Heart left ventricle (tissue), 16 donors: ENCODE results near the gene SCAF8. TPM values are rescaled to one million over a fixed set of nuclear protein-coding genes. Genes with fewer than 3 reads are reported as not detected.
"Not testable (repeated sequence)": the region's sequence is repeated elsewhere in the genome, so short reads cannot be mapped to it uniquely, and the experiment has no call there.

Experiments used
- ATAC-seq, 4 donors: fragments of 200-7000 bp; cut with Tn5 transposase; one replicate each; pipeline ENCODE4 v1.9.1; 2020 to 2022; ENCODE audit warnings: moderate library complexity in 4 of 4, mild to moderate bottlenecking in 3 of 4, moderate number of reproducible peaks in 1 of 4
- DNase-seq, 5 donors: peaks; one replicate each; pipeline ENCODE4 v3.0.0-alpha.2; 2020
- H3K27ac ChIP-seq, 12 donors: fragments of 200-600 bp; sonication (generic) in 4 of 12; one replicate each; pipeline versions ENCODE4 v1.5.0 to v1.8.0; 2016 to 2022; ENCODE audit warnings: mild to moderate bottlenecking in 2 of 12
- H3K27me3 ChIP-seq, 9 donors: fragments of 200-600 bp; sonication (generic) in 2 of 9; one replicate each; pipeline versions ENCODE4 v1.5.1 to v1.8.0; 2016 to 2022; ENCODE audit warnings: mild to moderate bottlenecking in 3 of 9
- H3K36me3 ChIP-seq, 9 donors: fragments of 200-600 bp; sonication (generic) in 2 of 9; one replicate each; pipeline versions ENCODE4 v1.5.0 to v1.8.0; 2018 to 2022; ENCODE audit warnings: mild to moderate bottlenecking in 2 of 9
- H3K4me1 ChIP-seq, 12 donors: fragments of 200-600 bp; sonication (generic) in 4 of 12; one replicate each; pipeline versions ENCODE4 v1.5.0 to v1.8.0; 2016 to 2022; ENCODE audit warnings: mild to moderate bottlenecking in 3 of 12
- H3K4me3 ChIP-seq, 12 donors: fragments of 200-600 bp; sonication (generic) in 4 of 12; one replicate each; pipeline versions ENCODE4 v1.5.0 to v1.8.0; 2017 to 2022; ENCODE audit warnings: mild to moderate bottlenecking in 9 of 12, moderate library complexity in 4 of 12
- H3K9me3 ChIP-seq, 12 donors: fragments of 200-600 bp; sonication (generic) in 4 of 12; one replicate each; pipeline versions ENCODE4 v1.5.0 to v1.8.0; 2016 to 2022; ENCODE audit warnings: mild to moderate bottlenecking in 1 of 12
- CTCF ChIP-seq, 12 donors: fragments of 200-600 bp; sonication (generic) in 4 of 12; IDR thresholded peaks; one replicate each; pipeline versions ENCODE4 v1.5.0 to v1.8.0; 2018 to 2022; ENCODE audit warnings: antibody characterized with exemption in 12 of 12, mild to moderate bottlenecking in 5 of 12
- POLR2A ChIP-seq, 2 donors: fragments of 450-650 bp; IDR thresholded peaks; one replicate each; pipeline ENCODE4 v1.6.1; 2017; ENCODE audit warnings: antibody characterized with exemption in 2 of 2, mild to moderate bottlenecking in 2 of 2, moderate library complexity in 2 of 2
- WGBS, 4 donors: extraction: QIAGEN DNeasy Blood & Tissue Kit in 2 of 4; methylation state at CpG; one replicate each; pipeline versions ENCODE4 v1.1.5 to v1.1.7; 2013 to 2018; 5-methylcytosine and 5-hydroxymethylcytosine counted together
- intact Hi-C, 10 donors: fragments of 100-400 bp; cut with DNase I; formaldehyde crosslinking; loops; one replicate each; pipeline versions ENCODE4 v1.11.1 to v1.14.2; 2022
- polyA plus RNA-seq, 2 donors: library from polyadenylated mRNA; stranded (reverse); fragments of 200-250 nt; gene quantifications; one replicate each; pipeline ENCODE4 v1.2.3, GENCODE V29; 2013
- total RNA-seq, 9 donors: library from RNA; depleted of rRNA in 2 of 9; stranded (reverse); fragments of >200 nt in 2 of 9; fragmentation: NEBNext Ultra II Directional in 3 of 9; extraction: Animal tissue kit (Norgen Biotek cat#: 25700) in 3 of 9; gene quantifications; one replicate each; pipeline versions ENCODE4 v1.1.0 to v1.2.4, GENCODE V29; 2016 to 2023
- donor health status: ischemic (EF 13 %, LVEDD 7.1; RV severe dilation, severe dysfunction).
- donor health status: healthy with polysubstance abuse.
- donor health status: DM: no; HTN: yes; CAD: no.
- donor health status: DM: no; HTN: no; CAD: no.
- donor health status: ischemic (EF 25% LVEDD 6.9; RV normal size, moderate dysfunction).
- donor health status: ischemic (EF 25% LVEDD 5.7; RV mildly dilated, moderate dysfunction).
- donor health status: healthy.
- donor health status: DM: yes; HTN: yes; CAD: no.
- donor health status: ischemic (EF 35%, LVEDD 5.7; RV mildly dilated, moderate dysfunction).
- donor health status: nonischemic (EF 11% LVEDD 7.7; RV severe dilation, severe dysfunction).
- donor health status: DM: yes; HTN: yes; CAD: no.
- donor health status: PGD.
- donor health status: ischemic (EF 29% LVEDD 5.4; RV normal size, mild dysfunction).
- donor health status: nonischemic (EF 23%, LVEDD 6.1; RV moderate dilation, normal function).

Gene SCAF8
- total and polyA plus RNA-seq, 11 donors = 10.5 to 83.5 (median 63.5) TPM

- Histone ChIP-seq H3K27ac (peak overlapping the region in 9 of 12 donors; percentile 17 to 61 (median 49)), H3K36me3 (peaks cover 0 to 5% (median 0%) of the 10 kb centered on the region in 9 donors), H3K4me3 (peak overlapping the region in 1 of 12 donors; percentile 24), H3K9me3 (peaks cover 0 to 6% (median 0%) of the 10 kb centered on the region in 12 donors), H3K27me3 (no peaks in the 10 kb centered on the region), H3K4me1 (peaks cover 0 to 82% (median 58%) of the 10 kb centered on the region in 12 donors)
- intact Hi-C loops = loop anchor here in 1 of 10 donors (5.0 kb wide), 1 partner anchor 34 kb away; the partner anchor contains the start of gene SCAF8
- DNase-seq = no peak
- TF ChIP-seq POLR2A (IDR thresholded peaks at IDR 0.05) (no peak), CTCF (IDR thresholded peaks at IDR 0.05) (no peak)
- ATAC-seq = peak; percentile 59 to 75 (median 68)
- 11 to 18% (median 13%) methylated on average over 3 of the region's 3 CpGs for WGBS, 4 donors
Observed at GRCh38 chr6:154766288-154766687, 33.1 kb downstream of the SCAF8 start.

- DNase-seq = no peak
- Histone ChIP-seq H3K27me3 (no peaks in the 10 kb centered on the region), H3K9me3 (peaks cover 0 to 4% (median 0%) of the 10 kb centered on the region in 12 donors), H3K4me1 (peaks cover 0 to 86% (median 58%) of the 10 kb centered on the region in 12 donors), H3K4me3 (no peak overlapping the region), H3K27ac (peak overlapping the region in 4 of 12 donors; percentile 12 to 56 (median 30)), H3K36me3 (peaks cover 0 to 5% (median 0%) of the 10 kb centered on the region in 9 donors)
- intact Hi-C loops = loop anchor here in 1 of 10 donors (5.0 kb wide), 1 partner anchor 35 kb away; the partner anchor contains the start of gene SCAF8
- 43 to 58% (median 48%) methylated on average over 3 of the region's 3 CpGs for WGBS, 4 donors
- ATAC-seq = peak in 3 of 4 donors; percentile 4 to 47 (median 20)
- no peak for TF ChIP-seq CTCF (IDR thresholded peaks at IDR 0.05)
- no peak for TF ChIP-seq POLR2A (IDR thresholded peaks at IDR 0.05)
Observed at GRCh38 chr6:154767003-154767723, 33.9 kb downstream of the SCAF8 start.

GRCh38 chr6:154768280-154768679 is 35.1 kb downstream of the SCAF8 start:
- intact Hi-C loops = loop anchor here in 1 of 10 donors (5.0 kb wide), 1 partner anchor 36 kb away; the partner anchor contains the start of gene SCAF8
- Histone ChIP-seq H3K27ac (no peak overlapping the region), H3K9me3 (no peaks in the 10 kb centered on the region), H3K36me3 (peaks cover 0 to 5% (median 0%) of the 10 kb centered on the region in 9 donors), H3K4me3 (no peak overlapping the region), H3K27me3 (no peaks in the 10 kb centered on the region), H3K4me1 (peaks cover 0 to 79% (median 57%) of the 10 kb centered on the region in 12 donors)
- WGBS, 4 donors = 68 to 73% (median 71%) methylated on average over 3 of the region's 3 CpGs
- TF ChIP-seq CTCF (IDR thresholded peaks at IDR 0.05) (no peak), POLR2A (IDR thresholded peaks at IDR 0.05) (no peak)
- DNase-seq (no peak), ATAC-seq (no peak)

- intact Hi-C loops = no loop called here
- ATAC-seq = no peak
Observed at GRCh38 chr6:154773610-154774089, 40.4 kb downstream of the SCAF8 start.

GRCh38 chr6:154779157-154779556 is 45.9 kb downstream of the SCAF8 start:
- DNase-seq, ATAC-seq, H3K9me3 ChIP-seq, H3K27ac ChIP-seq, H3K4me3 ChIP-seq, H3K4me1 ChIP-seq, H3K27me3 ChIP-seq, intact Hi-C loops: not testable (repeated sequence)
- 94 to 97% (median 96%) methylated on average over 5 of the region's 5 CpGs for WGBS, 4 donors
- peaks cover 0 to 56% (median 29%) of the 10 kb centered on the region in 9 donors for H3K36me3 ChIP-seq

More at GRCh38 chr6:154773610-154774089, 40.4 kb downstream of the SCAF8 start:
- no peaks in the 10 kb centered on the region for H3K27me3 ChIP-seq
- TF ChIP-seq POLR2A (IDR thresholded peaks at IDR 0.05) (no peak), CTCF (IDR thresholded peaks at IDR 0.05) (no peak)
- no peaks in the 10 kb centered on the region for H3K9me3 ChIP-seq
- 75 to 89% (median 86%) methylated on average over 4 of the region's 4 CpGs for WGBS, 4 donors
- no peak overlapping the region for H3K27ac ChIP-seq
- DNase-seq = no peak
- peaks cover 0 to 33% (median 10%) of the 10 kb centered on the region in 12 donors for H3K4me1 ChIP-seq
- peaks cover 0 to 22% (median 7%) of the 10 kb centered on the region in 9 donors for H3K36me3 ChIP-seq
- no peak overlapping the region for H3K4me3 ChIP-seq
